ENCODE results near the gene OR4C6. TPM values are rescaled to one million over a fixed set of nuclear protein-coding genes. Genes with fewer than 3 reads are reported as not detected.

Gene OR4C6
- total and polyA plus RNA-seq, 2 experiments from 2014 or later, result not detected

DNA sequence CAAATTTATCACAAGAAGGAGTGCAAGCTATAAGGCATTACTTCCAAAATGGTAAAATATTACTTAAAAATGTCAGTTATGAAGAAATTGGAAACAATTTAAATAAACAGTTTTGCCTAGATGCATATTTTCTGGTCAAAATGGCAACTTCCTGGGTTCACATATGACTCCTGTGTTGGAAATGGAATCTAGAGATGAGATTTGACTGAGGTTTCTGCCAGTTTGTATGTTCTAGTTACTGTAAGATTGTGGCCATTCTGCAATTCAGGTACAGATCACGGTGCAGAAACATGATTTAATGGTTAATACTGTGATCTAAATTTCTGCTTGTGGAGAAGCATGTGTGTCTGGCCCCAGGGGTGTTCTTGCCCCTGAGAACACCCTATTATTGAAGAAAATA, 3.4 kb upstream of the OR4C6 start:
- peaks cover 14% of the 10 kb centered on the region for H3K36me3 Mint-ChIP-seq (ENCODE audit: low read depth)
- Histone ChIP-seq H3K36me3 (ENCODE audit: insufficient read depth) (peaks cover 7% of the 10 kb centered on the region; the same call in 1 of the 2 replicates), H3F3A (replicated peaks; ENCODE audit: low read depth) (no peaks in the 10 kb centered on the region), H3K27me3 (ENCODE audit: insufficient read depth) (no peaks in the 10 kb centered on the region), H3K27ac (ENCODE audit: low read depth) (no peak overlapping the region), H3K4me1 (ENCODE audit: insufficient read depth) (no peaks in the 10 kb centered on the region), H3K4me3 (no peak overlapping the region), H3K9me2 (ENCODE audit: insufficient read depth) (no peaks in the 10 kb centered on the region), H3K79me2 (replicated peaks; ENCODE audit: insufficient read depth) (no peaks in the 10 kb centered on the region), H4K20me1 (replicated peaks; ENCODE audit: insufficient read depth) (no peaks in the 10 kb centered on the region), H3K4me2 (no peak overlapping the region), H2AFZ (no peak overlapping the region)
- H3K27ac Mint-ChIP-seq, result no peak overlapping the region
- DNase-seq (ENCODE audit: low spot score) (no peak), ATAC-seq (no peak)
- TF ChIP-seq JUNB (IDR thresholded peaks at IDR 0.05; ENCODE audit: unreplicated experiment), result no peak
- TF ChIP-seq CTCF (conservative IDR thresholded peaks at IDR 0.05; ENCODE audit: low read depth in 2 of 2), result no peak
- TF ChIP-seq, protein P1, sequence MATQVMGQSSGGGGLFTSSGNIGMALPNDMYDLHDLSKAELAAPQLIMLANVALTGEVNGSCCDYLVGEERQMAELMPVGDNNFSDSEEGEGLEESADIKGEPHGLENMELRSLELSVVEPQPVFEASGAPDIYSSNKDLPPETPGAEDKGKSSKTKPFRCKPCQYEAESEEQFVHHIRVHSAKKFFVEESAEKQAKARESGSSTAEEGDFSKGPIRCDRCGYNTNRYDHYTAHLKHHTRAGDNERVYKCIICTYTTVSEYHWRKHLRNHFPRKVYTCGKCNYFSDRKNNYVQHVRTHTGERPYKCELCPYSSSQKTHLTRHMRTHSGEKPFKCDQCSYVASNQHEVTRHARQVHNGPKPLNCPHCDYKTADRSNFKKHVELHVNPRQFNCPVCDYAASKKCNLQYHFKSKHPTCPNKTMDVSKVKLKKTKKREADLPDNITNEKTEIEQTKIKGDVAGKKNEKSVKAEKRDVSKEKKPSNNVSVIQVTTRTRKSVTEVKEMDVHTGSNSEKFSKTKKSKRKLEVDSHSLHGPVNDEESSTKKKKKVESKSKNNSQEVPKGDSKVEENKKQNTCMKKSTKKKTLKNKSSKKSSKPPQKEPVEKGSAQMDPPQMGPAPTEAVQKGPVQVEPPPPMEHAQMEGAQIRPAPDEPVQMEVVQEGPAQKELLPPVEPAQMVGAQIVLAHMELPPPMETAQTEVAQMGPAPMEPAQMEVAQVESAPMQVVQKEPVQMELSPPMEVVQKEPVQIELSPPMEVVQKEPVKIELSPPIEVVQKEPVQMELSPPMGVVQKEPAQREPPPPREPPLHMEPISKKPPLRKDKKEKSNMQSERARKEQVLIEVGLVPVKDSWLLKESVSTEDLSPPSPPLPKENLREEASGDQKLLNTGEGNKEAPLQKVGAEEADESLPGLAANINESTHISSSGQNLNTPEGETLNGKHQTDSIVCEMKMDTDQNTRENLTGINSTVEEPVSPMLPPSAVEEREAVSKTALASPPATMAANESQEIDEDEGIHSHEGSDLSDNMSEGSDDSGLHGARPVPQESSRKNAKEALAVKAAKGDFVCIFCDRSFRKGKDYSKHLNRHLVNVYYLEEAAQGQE (IDR thresholded peaks at IDR 0.05; ENCODE audit: unreplicated experiment), result no peak
- no peaks in the 10 kb centered on the region for H3K27me3 Mint-ChIP-seq (ENCODE audit: insufficient read depth, low read depth, poor library complexity)
- no peaks in the 10 kb centered on the region for H3K4me1 Mint-ChIP-seq
- H3K9me3 Mint-ChIP-seq, result peaks cover 83% of the 10 kb centered on the region
- H3K4me3 Mint-ChIP-seq, result no peak overlapping the region

- Mint-ChIP-seq H3K9me3 (peaks cover 85% of the 10 kb centered on the region), H3K4me3 (no peak overlapping the region), H3K27ac (no peak overlapping the region), H3K27me3 (ENCODE audit: insufficient read depth, low read depth, poor library complexity) (no peaks in the 10 kb centered on the region), H3K36me3 (ENCODE audit: low read depth) (peaks cover 10% of the 10 kb centered on the region; the same call in 2 of the 3 replicates), H3K4me1 (no peaks in the 10 kb centered on the region)
- no peaks in the 10 kb centered on the region for H3F3A ChIP-seq (replicated peaks; ENCODE audit: low read depth)
- no peak for DNase-seq (ENCODE audit: low spot score)
- H3K27ac ChIP-seq (ENCODE audit: low read depth), result no peak overlapping the region
- no peak overlapping the region for H3K4me2 ChIP-seq
- H2AFZ ChIP-seq, result no peak overlapping the region
- no peaks in the 10 kb centered on the region for H3K27me3 ChIP-seq (ENCODE audit: insufficient read depth)
- no peaks in the 10 kb centered on the region for H3K79me2 ChIP-seq (replicated peaks; ENCODE audit: insufficient read depth)
- no peaks in the 10 kb centered on the region for H4K20me1 ChIP-seq (replicated peaks; ENCODE audit: insufficient read depth)
- no peak for ATAC-seq
- H3K4me3 ChIP-seq, result no peak overlapping the region
- no peaks in the 10 kb centered on the region for H3K4me1 ChIP-seq (ENCODE audit: insufficient read depth)
- peaks cover 12% of the 10 kb centered on the region; the same call in 1 of the 2 replicates for H3K36me3 ChIP-seq (ENCODE audit: insufficient read depth)
- H3K9me2 ChIP-seq (ENCODE audit: insufficient read depth), result no peaks in the 10 kb centered on the region
- TF ChIP-seq, protein P2, sequence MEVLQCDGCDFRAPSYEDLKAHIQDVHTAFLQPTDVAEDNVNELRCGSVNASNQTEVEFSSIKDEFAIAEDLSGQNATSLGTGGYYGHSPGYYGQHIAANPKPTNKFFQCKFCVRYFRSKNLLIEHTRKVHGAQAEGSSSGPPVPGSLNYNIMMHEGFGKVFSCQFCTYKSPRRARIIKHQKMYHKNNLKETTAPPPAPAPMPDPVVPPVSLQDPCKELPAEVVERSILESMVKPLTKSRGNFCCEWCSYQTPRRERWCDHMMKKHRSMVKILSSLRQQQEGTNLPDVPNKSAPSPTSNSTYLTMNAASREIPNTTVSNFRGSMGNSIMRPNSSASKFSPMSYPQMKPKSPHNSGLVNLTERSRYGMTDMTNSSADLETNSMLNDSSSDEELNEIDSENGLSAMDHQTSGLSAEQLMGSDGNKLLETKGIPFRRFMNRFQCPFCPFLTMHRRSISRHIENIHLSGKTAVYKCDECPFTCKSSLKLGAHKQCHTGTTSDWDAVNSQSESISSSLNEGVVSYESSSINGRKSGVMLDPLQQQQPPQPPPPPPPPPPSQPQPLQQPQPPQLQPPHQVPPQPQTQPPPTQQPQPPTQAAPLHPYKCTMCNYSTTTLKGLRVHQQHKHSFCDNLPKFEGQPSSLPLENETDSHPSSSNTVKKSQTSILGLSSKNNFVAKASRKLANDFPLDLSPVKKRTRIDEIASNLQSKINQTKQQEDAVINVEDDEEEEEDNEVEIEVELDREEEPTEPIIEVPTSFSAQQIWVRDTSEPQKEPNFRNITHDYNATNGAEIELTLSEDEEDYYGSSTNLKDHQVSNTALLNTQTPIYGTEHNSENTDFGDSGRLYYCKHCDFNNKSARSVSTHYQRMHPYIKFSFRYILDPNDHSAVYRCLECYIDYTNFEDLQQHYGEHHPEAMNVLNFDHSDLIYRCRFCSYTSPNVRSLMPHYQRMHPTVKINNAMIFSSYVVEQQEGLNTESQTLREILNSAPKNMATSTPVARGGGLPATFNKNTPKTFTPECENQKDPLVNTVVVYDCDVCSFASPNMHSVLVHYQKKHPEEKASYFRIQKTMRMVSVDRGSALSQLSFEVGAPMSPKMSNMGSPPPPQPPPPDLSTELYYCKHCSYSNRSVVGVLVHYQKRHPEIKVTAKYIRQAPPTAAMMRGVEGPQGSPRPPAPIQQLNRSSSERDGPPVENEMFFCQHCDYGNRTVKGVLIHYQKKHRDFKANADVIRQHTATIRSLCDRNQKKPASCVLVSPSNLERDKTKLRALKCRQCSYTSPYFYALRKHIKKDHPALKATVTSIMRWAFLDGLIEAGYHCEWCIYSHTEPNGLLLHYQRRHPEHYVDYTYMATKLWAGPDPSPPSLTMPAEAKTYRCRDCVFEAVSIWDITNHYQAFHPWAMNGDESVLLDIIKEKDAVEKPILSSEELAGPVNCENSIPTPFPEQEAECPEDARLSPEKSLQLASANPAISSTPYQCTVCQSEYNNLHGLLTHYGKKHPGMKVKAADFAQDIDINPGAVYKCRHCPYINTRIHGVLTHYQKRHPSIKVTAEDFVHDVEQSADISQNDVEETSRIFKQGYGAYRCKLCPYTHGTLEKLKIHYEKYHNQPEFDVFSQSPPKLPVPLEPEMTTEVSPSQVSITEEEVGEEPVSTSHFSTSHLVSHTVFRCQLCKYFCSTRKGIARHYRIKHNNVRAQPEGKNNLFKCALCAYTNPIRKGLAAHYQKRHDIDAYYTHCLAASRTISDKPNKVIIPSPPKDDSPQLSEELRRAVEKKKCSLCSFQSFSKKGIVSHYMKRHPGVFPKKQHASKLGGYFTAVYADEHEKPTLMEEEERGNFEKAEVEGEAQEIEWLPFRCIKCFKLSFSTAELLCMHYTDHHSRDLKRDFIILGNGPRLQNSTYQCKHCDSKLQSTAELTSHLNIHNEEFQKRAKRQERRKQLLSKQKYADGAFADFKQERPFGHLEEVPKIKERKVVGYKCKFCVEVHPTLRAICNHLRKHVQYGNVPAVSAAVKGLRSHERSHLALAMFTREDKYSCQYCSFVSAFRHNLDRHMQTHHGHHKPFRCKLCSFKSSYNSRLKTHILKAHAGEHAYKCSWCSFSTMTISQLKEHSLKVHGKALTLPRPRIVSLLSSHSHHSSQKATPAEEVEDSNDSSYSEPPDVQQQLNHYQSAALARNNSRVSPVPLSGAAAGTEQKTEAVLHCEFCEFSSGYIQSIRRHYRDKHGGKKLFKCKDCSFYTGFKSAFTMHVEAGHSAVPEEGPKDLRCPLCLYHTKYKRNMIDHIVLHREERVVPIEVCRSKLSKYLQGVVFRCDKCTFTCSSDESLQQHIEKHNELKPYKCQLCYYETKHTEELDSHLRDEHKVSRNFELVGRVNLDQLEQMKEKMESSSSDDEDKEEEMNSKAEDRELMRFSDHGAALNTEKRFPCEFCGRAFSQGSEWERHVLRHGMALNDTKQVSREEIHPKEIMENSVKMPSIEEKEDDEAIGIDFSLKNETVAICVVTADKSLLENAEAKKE (CRISPR knock-in tag; IDR thresholded peaks at IDR 0.05), result no peak
- no peak for TF ChIP-seq ZNF114 (CRISPR knock-in tag; IDR thresholded peaks at IDR 0.05)
- no peak for TF ChIP-seq NANOG (IDR thresholded peaks at IDR 0.05; ENCODE audit: borderline replicate concordance)
- TF ChIP-seq, protein P3, sequence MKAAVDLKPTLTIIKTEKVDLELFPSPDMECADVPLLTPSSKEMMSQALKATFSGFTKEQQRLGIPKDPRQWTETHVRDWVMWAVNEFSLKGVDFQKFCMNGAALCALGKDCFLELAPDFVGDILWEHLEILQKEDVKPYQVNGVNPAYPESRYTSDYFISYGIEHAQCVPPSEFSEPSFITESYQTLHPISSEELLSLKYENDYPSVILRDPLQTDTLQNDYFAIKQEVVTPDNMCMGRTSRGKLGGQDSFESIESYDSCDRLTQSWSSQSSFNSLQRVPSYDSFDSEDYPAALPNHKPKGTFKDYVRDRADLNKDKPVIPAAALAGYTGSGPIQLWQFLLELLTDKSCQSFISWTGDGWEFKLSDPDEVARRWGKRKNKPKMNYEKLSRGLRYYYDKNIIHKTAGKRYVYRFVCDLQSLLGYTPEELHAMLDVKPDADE (IDR thresholded peaks at IDR 0.05), result no peak
- no peak for TF ChIP-seq EZH2 (IDR thresholded peaks at IDR 0.05; ENCODE audit: low read depth, unreplicated experiment)
These were observed 7.4 kb downstream of the OR4C6 start for GRCh38 chr11:55669376-55669775.
